HEK293 (cell line): ENCODE data around the gene ARX.

ENCODE experiments used
- CTCF ChIA-PET: fragments of 350-600 bp; formaldehyde crosslinking; extraction: SDS; loops from one replicate; lab custom pipeline; 2021; ENCODE audit warnings: antibody characterized with exemption; lab: Yijun Ruan, JAX
- POLR2A ChIA-PET: fragments of 300-600 bp; formaldehyde crosslinking; extraction: SDS; loops from one replicate; lab custom pipeline; 2020; ENCODE audit warnings: antibody characterized with exemption, inconsistent platforms; lab: Yijun Ruan, JAX
- H3K27ac ChIP-seq: fragments of 200-500 bp; sonication (Bioruptor generic); 2 replicates; pipeline ENCODE4 v1.5.1; 2014; ENCODE audit warnings: low read depth, low read length, control low read depth, inconsistent platforms; ENCODE audit errors: extremely low read depth
- H3K36me3 ChIP-seq, 2 experiments: fragments of 200-500 bp in 1 of 2; sonication (Bioruptor generic) in 1 of 2; 1 replicate in 1 of 2; 2 replicates in 1 of 2; pipeline ENCODE4 v1.5.1; 2014 to 2017; ENCODE audit warnings: inconsistent platforms in 2 of 2, low read length in 2 of 2; ENCODE audit not compliant: control insufficient read depth in 2 of 2, insufficient read depth in 1 of 2
- H3K4me1 ChIP-seq: fragments of 200-500 bp; sonication (Bioruptor generic); 2 replicates; pipeline ENCODE4 v1.5.1; 2014; ENCODE audit warnings: mild to moderate bottlenecking, low read length, inconsistent platforms; ENCODE audit not compliant: control insufficient read depth, insufficient read depth
- H3K4me3 ChIP-seq: 2 replicates; pipeline ENCODE4 v1.5.1; 2011; ENCODE audit warnings: low read depth, mild to moderate bottlenecking, control low read depth, low read length, moderate library complexity
- H3K9me3 ChIP-seq: fragments of 200-500 bp; sonication (Bioruptor generic); 2 replicates; pipeline ENCODE4 v1.5.1; 2014; ENCODE audit warnings: low read depth, low read length, inconsistent platforms; ENCODE audit not compliant: control insufficient read depth, insufficient read depth
- KLF1 ChIP-seq: fragments of 450-650 bp; formaldehyde crosslinking; IDR thresholded peaks from 2 replicates; pipeline ENCODE4 v1.5.1; 2016; ENCODE audit warnings: missing biosample characterization, missing genetic modification characterization
- SCRT1 ChIP-seq: fragments of 450-650 bp; formaldehyde crosslinking; IDR thresholded peaks from 2 replicates; pipeline ENCODE4 v1.5.1; 2016; ENCODE audit warnings: missing biosample characterization, missing genetic modification characterization, borderline replicate concordance
- SCRT2 ChIP-seq: fragments of 450-650 bp; formaldehyde crosslinking; IDR thresholded peaks from 2 replicates; pipeline ENCODE4 v1.5.1; 2016; ENCODE audit warnings: missing biosample characterization, missing genetic modification characterization
- SP3 ChIP-seq: fragments of 450-650 bp; formaldehyde crosslinking; IDR thresholded peaks from 2 replicates; pipeline ENCODE4 v1.5.1; 2016; ENCODE audit warnings: missing biosample characterization, missing genetic modification characterization
- ZBTB20 ChIP-seq: fragments of 450-650 bp; formaldehyde crosslinking; IDR thresholded peaks from 2 replicates; pipeline ENCODE4 v1.5.1; 2016; ENCODE audit warnings: missing biosample characterization, missing genetic modification characterization
- ZNF112 ChIP-seq: fragments of 450-650 bp; formaldehyde crosslinking; IDR thresholded peaks from 2 replicates; pipeline ENCODE4 v1.5.0; 2017; ENCODE audit warnings: missing biosample characterization, missing genetic modification characterization
- ZNF138 ChIP-seq: fragments of 450-650 bp; formaldehyde crosslinking; IDR thresholded peaks from 2 replicates; pipeline ENCODE4 v1.5.1; 2016; ENCODE audit warnings: missing biosample characterization, missing genetic modification characterization, borderline replicate concordance
- ZNF2 ChIP-seq: fragments of 450-650 bp; formaldehyde crosslinking; IDR thresholded peaks from 2 replicates; pipeline ENCODE4 v1.5.1; 2016; ENCODE audit warnings: missing biosample characterization, missing genetic modification characterization
- ZNF362 ChIP-seq: fragments of 450-650 bp; formaldehyde crosslinking; IDR thresholded peaks from 2 replicates; pipeline ENCODE4 v1.5.1; 2016; ENCODE audit warnings: missing biosample characterization, missing genetic modification characterization
- ZNF433 ChIP-seq: fragments of 450-650 bp; formaldehyde crosslinking; IDR thresholded peaks from 2 replicates; pipeline ENCODE4 v1.5.1; 2016; ENCODE audit warnings: missing biosample characterization, missing genetic modification characterization, low read depth
- ZNF707 ChIP-seq: fragments of 450-650 bp; formaldehyde crosslinking; IDR thresholded peaks from 2 replicates; pipeline ENCODE4 v1.5.1; 2016; ENCODE audit warnings: missing biosample characterization, missing genetic modification characterization

Gene ARX

GRCh38 chrX:24961809-24962208 lies 54.0 kb downstream of the ARX start:
- Histone ChIP-seq H3K4me3 (no peak overlapping the region), H3K4me1 (0 out of 2 replicates have a peak, but pooled peaks cover 4% of the 10 kb centered on the region), H3K9me3 (no peaks in the 10 kb centered on the region), H3K36me3 (no peaks in the 10 kb centered on the region), H3K27ac (no peak overlapping the region)
- CTCF ChIA-PET, result interaction anchor here (0.5 to 1.3 kb wide), 2 partner anchors 182 to 971 kb away, joined by 3 read pairs; no protein-coding TSS in a partner anchor
- POLR2A ChIA-PET, result interaction anchor here (0.6 kb wide), 1 partner anchor 131 kb away, joined by 6 read pairs; no protein-coding TSS in a partner anchor
- TF ChIP-seq ZBTB20, result 0 out of 2 replicates have a peak, but pooled peaks have one; percentile 31
- TF ChIP-seq ZNF707, result no peak
- TF ChIP-seq, all 188 proteins: peak for 1

GRCh38 chrX:24956828-24957227 lies 58.9 kb downstream of the ARX start:
- Histone ChIP-seq H3K27ac (no peak overlapping the region), H3K9me3 (no peaks in the 10 kb centered on the region), H3K4me1 (no peaks in the 10 kb centered on the region), H3K36me3 (no peaks in the 10 kb centered on the region), H3K4me3 (no peak overlapping the region)
- ChIA-PET POLR2A (no interaction called here), CTCF (interaction anchor here (0.6 to 0.8 kb wide), 3 partner anchors 12 to 561 kb away, joined by 3 to 4 read pairs (median 3); no protein-coding TSS in a partner anchor)
- TF ChIP-seq ZNF112 (tag by site-specific recombination), result no peak
- TF ChIP-seq SCRT2 (tag by site-specific recombination), result peak; percentile 69
- TF ChIP-seq SCRT1 (tag by site-specific recombination), result 0 out of 2 replicates have a peak, but pooled peaks have one; percentile 19

- TF ChIP-seq ZNF433 (tag by site-specific recombination), result no peak
- TF ChIP-seq SP3 (tag by site-specific recombination), result no peak
- TF ChIP-seq ZNF2 (tag by site-specific recombination), result no peak
- TF ChIP-seq KLF1 (tag by site-specific recombination), result no peak
- ChIA-PET POLR2A (interaction anchor here (0.9 kb wide), 1 partner anchor 9 kb away, joined by 4 read pairs; no protein-coding TSS in a partner anchor), CTCF (interaction anchor here (0.6 kb wide), 1 partner anchor 289 kb away, joined by 4 read pairs; no protein-coding TSS in a partner anchor)
- Histone ChIP-seq H3K9me3 (no peaks in the 10 kb centered on the region), H3K4me1 (no peaks in the 10 kb centered on the region), H3K36me3 (no peaks in the 10 kb centered on the region), H3K27ac (no peak overlapping the region), H3K4me3 (no peak overlapping the region)
These were observed 60.3 kb downstream of the ARX start for GRCh38 chrX:24955372-24955930.

DNA sequence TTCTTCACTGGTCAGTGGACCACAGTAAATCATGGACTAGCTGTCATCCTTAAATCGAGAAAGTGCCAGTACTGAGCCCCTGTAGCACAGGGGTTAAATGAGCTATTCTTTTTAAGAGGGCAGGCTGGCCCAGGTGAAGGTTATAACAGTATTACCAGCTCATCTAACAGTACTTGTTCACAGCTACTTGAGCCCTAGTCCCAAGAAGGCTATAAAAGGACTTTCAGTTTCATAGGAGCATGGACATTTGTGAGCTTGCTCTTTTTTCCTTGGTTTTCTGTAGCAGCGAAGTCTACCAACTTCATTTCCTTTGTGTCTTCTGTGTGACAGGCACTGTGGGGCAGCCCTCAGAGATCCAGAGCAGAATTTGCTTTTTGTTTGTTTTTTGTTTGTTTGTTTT lies 61.0 kb downstream of the ARX start:
- ChIA-PET POLR2A (interaction anchor here (0.9 kb wide), 1 partner anchor 9 kb away, joined by 4 read pairs; no protein-coding TSS in a partner anchor), CTCF (no interaction called here)

More for the DNA sequence above, 61.0 kb downstream of the ARX start:
- Histone ChIP-seq H3K36me3 (peaks cover under 1 to 3% of the 10 kb centered on the region in 2 experiments; a peak in 2 of 3 replicates), H3K4me1 (no peaks in the 10 kb centered on the region), H3K4me3 (no peak overlapping the region), H3K27ac (no peak overlapping the region), H3K9me3 (no peaks in the 10 kb centered on the region)
- TF ChIP-seq ZNF362 (tag by site-specific recombination) (0 out of 2 replicates have a peak, but pooled peaks have one; percentile 20), ZNF138 (tag by site-specific recombination) (no peak)
